Esophagus squamous epithelium (tissue), 4 donors: Measurements from ENCODE around the gene PLEKHA5.

Experiments used
- POLR2A ChIP-seq, 4 donors: fragments of 450-650 bp; IDR thresholded peaks; one replicate each; pipeline ENCODE4 v1.6.1; 2017; ENCODE audit warnings: antibody characterized with exemption in 4 of 4, mild to moderate bottlenecking in 4 of 4, moderate library complexity in 3 of 4
- TF ChIP-seq, protein P1 (sequence below), 6 experiments: fragments of 450-650 bp in 4 of 6; fragments of 200-600 bp in 2 of 6; sonication (generic) in 2 of 6; IDR thresholded peaks; one replicate each; pipeline ENCODE4 v1.5.1; 2016 to 2019; ENCODE audit warnings: antibody characterized with exemption in 6 of 6, mild to moderate bottlenecking in 4 of 6, moderate library complexity in 4 of 6

DNA sequence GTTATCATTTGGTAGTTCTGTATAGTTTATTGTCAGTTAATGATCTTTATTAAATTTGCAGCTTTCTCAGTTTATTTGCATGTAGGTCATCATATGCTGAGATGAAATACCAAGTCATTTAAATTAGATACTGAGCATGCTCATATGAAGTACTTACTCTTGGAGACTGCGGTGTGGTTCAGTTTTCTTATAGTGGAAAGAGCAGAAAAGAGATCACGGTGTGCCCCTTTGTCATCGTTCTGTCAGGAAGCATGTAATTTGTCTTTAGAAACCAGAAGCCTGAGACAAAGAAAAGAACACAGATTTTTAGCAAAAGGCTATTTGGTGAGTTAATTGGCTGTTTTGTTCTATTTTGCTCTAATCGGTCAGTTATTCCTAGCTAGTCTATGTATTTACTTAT, 75.6 kb downstream of the PLEKHA5 start:
- TF ChIP-seq, protein P1, sequence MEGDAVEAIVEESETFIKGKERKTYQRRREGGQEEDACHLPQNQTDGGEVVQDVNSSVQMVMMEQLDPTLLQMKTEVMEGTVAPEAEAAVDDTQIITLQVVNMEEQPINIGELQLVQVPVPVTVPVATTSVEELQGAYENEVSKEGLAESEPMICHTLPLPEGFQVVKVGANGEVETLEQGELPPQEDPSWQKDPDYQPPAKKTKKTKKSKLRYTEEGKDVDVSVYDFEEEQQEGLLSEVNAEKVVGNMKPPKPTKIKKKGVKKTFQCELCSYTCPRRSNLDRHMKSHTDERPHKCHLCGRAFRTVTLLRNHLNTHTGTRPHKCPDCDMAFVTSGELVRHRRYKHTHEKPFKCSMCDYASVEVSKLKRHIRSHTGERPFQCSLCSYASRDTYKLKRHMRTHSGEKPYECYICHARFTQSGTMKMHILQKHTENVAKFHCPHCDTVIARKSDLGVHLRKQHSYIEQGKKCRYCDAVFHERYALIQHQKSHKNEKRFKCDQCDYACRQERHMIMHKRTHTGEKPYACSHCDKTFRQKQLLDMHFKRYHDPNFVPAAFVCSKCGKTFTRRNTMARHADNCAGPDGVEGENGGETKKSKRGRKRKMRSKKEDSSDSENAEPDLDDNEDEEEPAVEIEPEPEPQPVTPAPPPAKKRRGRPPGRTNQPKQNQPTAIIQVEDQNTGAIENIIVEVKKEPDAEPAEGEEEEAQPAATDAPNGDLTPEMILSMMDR (IDR thresholded peaks at IDR 0.05) = no peak
- no peak for TF ChIP-seq POLR2A (IDR thresholded peaks at IDR 0.05)
